BE2C (cell line): Measurements from ENCODE around the gene SEMA3C.

Source experiments
- DNase-seq: peaks from one replicate; pipeline ENCODE4 v3.0.0-alpha.2; 2020
- H3K27me3 ChIP-seq: fragments of 250-450 bp; sonication (Bioruptor Pico); 2 replicates; pipeline ENCODE4 v1.5.1; 2020; ENCODE audit warnings: mild to moderate bottlenecking
- H3K36me3 ChIP-seq: fragments of 250-450 bp; sonication (Bioruptor Pico); 2 replicates; pipeline ENCODE4 v1.5.1; 2020; ENCODE audit warnings: mild to moderate bottlenecking
- H3K4me1 ChIP-seq: fragments of 250-450 bp; sonication (Bioruptor Pico); 2 replicates; pipeline ENCODE4 v1.5.1; 2020
- H3K4me3 ChIP-seq: 2 replicates; pipeline ENCODE4 v1.5.1; 2011; ENCODE audit warnings: low read depth, low read length
- H3K9me3 ChIP-seq: fragments of 250-450 bp; sonication (Bioruptor Pico); 2 replicates; pipeline ENCODE4 v1.5.1; 2020
- CTCF ChIP-seq: IDR thresholded peaks from 2 replicates; pipeline ENCODE4 v1.5.1; 2012; ENCODE audit warnings: mild to moderate bottlenecking, low read depth, low read length

The SEMA3C gene

GRCh38 chr7:80774843-80775242, 144.0 kb downstream of the SEMA3C start:
- DNase-seq: no peak

GRCh38 chr7:80773787-80774508, 144.9 kb downstream of the SEMA3C start:
- Histone ChIP-seq H3K36me3 (no peaks in the 10 kb centered on the region), H3K4me3 (no peak overlapping the region), H3K4me1 (peaks cover 6% of the 10 kb centered on the region), H3K9me3 (no peaks in the 10 kb centered on the region), H3K27me3 (no peaks in the 10 kb centered on the region)
- DNase-seq: no peak
- no peak for TF ChIP-seq CTCF

More at GRCh38 chr7:80774843-80775242, 144.0 kb downstream of the SEMA3C start:
- no peak for TF ChIP-seq CTCF
- Histone ChIP-seq H3K9me3 (no peaks in the 10 kb centered on the region), H3K27me3 (no peaks in the 10 kb centered on the region), H3K4me3 (no peak overlapping the region), H3K36me3 (no peaks in the 10 kb centered on the region), H3K4me1 (peaks cover 6% of the 10 kb centered on the region)

- TF ChIP-seq CTCF: no peak
- Histone ChIP-seq H3K4me3 (no peak overlapping the region), H3K27me3 (no peaks in the 10 kb centered on the region), H3K9me3 (no peaks in the 10 kb centered on the region), H3K36me3 (no peaks in the 10 kb centered on the region), H3K4me1 (peaks cover 6% of the 10 kb centered on the region)
- DNase-seq: no peak
Measured at GRCh38 chr7:80772347-80772993, 146.4 kb downstream of the SEMA3C start.

GRCh38 chr7:80771523-80771922, 147.3 kb downstream of the SEMA3C start:
- no peak overlapping the region for H3K4me3 ChIP-seq
- TF ChIP-seq CTCF: no peak
- H3K27me3 ChIP-seq: no peaks in the 10 kb centered on the region
- DNase-seq: no peak
- H3K4me1 ChIP-seq: peaks cover 6% of the 10 kb centered on the region
- H3K9me3 ChIP-seq: no peaks in the 10 kb centered on the region
- H3K36me3 ChIP-seq: no peaks in the 10 kb centered on the region

GRCh38 chr7:80770675-80771081, 148.2 kb downstream of the SEMA3C start:
- Histone ChIP-seq H3K4me1 (peaks cover 6% of the 10 kb centered on the region), H3K4me3 (no peak overlapping the region), H3K27me3 (no peaks in the 10 kb centered on the region), H3K9me3 (no peaks in the 10 kb centered on the region), H3K36me3 (no peaks in the 10 kb centered on the region)
- no peak for DNase-seq
- no peak for TF ChIP-seq CTCF

- Histone ChIP-seq H3K4me3 (no peak overlapping the region), H3K4me1 (peaks cover 6% of the 10 kb centered on the region), H3K36me3 (no peaks in the 10 kb centered on the region), H3K27me3 (no peaks in the 10 kb centered on the region), H3K9me3 (no peaks in the 10 kb centered on the region)
- no peak for TF ChIP-seq CTCF
- no peak for DNase-seq
Measured at GRCh38 chr7:80770061-80770460, 148.8 kb downstream of the SEMA3C start.
